DMS114 treated with DMSO at 0.1 percent for 48 hours (cell line): ENCODE data around the gene PAPOLA.
A peak's percentile ranks its signal among the peaks of the same experiment; 100 is the strongest.

Source experiments
- DNase-seq: peaks from one replicate; lab custom pipeline; 2025; ENCODE audit not compliant: unreplicated experiment; lab: John Stamatoyannopoulos, UW

The PAPOLA gene

GRCh38 chr14:96564389-96564788 is 62.2 kb downstream of the PAPOLA start:
- no peak for DNase-seq

- DNase-seq = no peak
Measured at GRCh38 chr14:96565811-96566210, 63.6 kb downstream of the PAPOLA start.

GRCh38 chr14:96567289-96567899 is 65.2 kb downstream of the PAPOLA start:
- DNase-seq = peak; percentile 23

- DNase-seq = no peak
Measured at GRCh38 chr14:96568621-96569020, 66.4 kb downstream of the PAPOLA start.

GRCh38 chr14:96571311-96571710 is 69.1 kb downstream of the PAPOLA start:
- no peak for DNase-seq

- no peak for DNase-seq
Measured at GRCh38 chr14:96573473-96574100, 71.4 kb downstream of the PAPOLA start.

GRCh38 chr14:96574171-96574632 is 72.0 kb downstream of the PAPOLA start:
- DNase-seq = no peak

- no peak for DNase-seq
Measured at GRCh38 chr14:96574633-96575632, 72.8 kb downstream of the PAPOLA start.

GRCh38 chr14:96576359-96576758 is 74.2 kb downstream of the PAPOLA start:
- no peak for DNase-seq

GRCh38 chr14:96576937-96577336 is 74.8 kb downstream of the PAPOLA start:
- DNase-seq = no peak

GRCh38 chr14:96578619-96579018 is 76.4 kb downstream of the PAPOLA start:
- no peak for DNase-seq

- DNase-seq = no peak
Measured at GRCh38 chr14:96579358-96579757, 77.2 kb downstream of the PAPOLA start.

GRCh38 chr14:96579855-96580254 is 77.7 kb downstream of the PAPOLA start:
- DNase-seq = no peak

GRCh38 chr14:96580566-96580965 is 78.4 kb downstream of the PAPOLA start:
- DNase-seq = no peak

GRCh38 chr14:96581026-96581425 is 78.8 kb downstream of the PAPOLA start:
- no peak for DNase-seq

GRCh38 chr14:96581902-96582301 is 79.7 kb downstream of the PAPOLA start:
- DNase-seq = no peak

GRCh38 chr14:96582411-96582961 is 80.3 kb downstream of the PAPOLA start:
- no peak for DNase-seq

- no peak for DNase-seq
Measured at GRCh38 chr14:96582995-96583394, 80.8 kb downstream of the PAPOLA start.

- DNase-seq = no peak
Measured at GRCh38 chr14:96583569-96584041, 81.4 kb downstream of the PAPOLA start.

- DNase-seq = peak; percentile 60
Measured at GRCh38 chr14:96584199-96584906, 82.2 kb downstream of the PAPOLA start.
